HG03280 (cell line): ENCODE results near the gene MARCHF2.
"Not testable (repeated sequence)": the region's sequence is repeated elsewhere in the genome, so short reads cannot be mapped to it uniquely, and the experiment has no call there.

Experiments
- ATAC-seq: cut with Tn5 transposase; IDR thresholded peaks from one replicate; pipeline ENCODE4 v1.9.1; 2021; ENCODE audit warnings: mild to moderate bottlenecking, moderate library complexity; ENCODE audit not compliant: unreplicated experiment

The MARCHF2 gene, protein sequence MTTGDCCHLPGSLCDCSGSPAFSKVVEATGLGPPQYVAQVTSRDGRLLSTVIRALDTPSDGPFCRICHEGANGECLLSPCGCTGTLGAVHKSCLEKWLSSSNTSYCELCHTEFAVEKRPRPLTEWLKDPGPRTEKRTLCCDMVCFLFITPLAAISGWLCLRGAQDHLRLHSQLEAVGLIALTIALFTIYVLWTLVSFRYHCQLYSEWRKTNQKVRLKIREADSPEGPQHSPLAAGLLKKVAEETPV

DNA sequence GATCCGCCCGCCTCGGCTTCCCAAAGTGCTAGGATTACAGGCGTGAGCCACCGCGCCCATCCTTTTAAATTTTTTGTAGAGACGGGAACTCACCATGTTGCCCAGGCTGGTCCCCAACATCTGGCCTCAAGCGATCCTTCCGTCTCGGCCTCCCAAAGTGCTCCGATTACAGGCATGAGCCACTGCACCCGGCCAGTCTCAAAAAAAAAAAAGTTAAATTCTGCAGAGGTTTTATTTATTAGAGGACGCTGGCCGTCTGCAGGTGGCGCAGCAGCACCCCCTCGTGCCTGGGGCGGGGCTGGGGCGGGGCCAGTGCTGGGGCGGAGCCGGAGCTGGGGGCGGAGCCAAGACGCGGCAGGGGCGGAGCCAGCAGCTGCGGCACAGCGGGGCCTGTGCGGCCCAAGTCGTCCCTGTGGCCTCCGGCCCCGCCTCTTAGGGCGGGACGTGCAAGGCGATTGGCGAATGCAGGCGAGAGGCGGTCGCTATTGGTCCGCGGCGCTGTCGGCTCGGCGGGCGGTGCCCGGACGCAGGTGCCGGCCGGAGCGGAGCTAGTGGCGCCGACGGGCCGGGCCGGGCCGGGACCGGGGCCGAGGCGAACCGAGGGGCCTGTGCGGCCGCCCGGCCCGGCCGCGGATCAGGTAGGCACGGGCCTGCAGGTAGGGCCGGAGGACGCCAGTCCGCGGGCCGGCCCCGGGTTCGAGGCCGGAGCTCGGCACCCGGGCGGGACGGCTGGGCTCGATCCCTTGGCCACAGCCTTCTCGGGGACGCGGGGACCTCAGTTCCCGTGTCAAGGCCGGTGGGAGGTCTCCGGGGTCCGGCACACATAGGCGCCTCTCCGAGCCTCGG, at the start of gene MARCHF2:
Gene MARCHF2 (plus strand): TSS at position 523 of the 846 bp plus-strand sequence. CDS start 8,536 bp downstream, outside the sequence.
- ATAC-seq = peak; percentile 99

DNA sequence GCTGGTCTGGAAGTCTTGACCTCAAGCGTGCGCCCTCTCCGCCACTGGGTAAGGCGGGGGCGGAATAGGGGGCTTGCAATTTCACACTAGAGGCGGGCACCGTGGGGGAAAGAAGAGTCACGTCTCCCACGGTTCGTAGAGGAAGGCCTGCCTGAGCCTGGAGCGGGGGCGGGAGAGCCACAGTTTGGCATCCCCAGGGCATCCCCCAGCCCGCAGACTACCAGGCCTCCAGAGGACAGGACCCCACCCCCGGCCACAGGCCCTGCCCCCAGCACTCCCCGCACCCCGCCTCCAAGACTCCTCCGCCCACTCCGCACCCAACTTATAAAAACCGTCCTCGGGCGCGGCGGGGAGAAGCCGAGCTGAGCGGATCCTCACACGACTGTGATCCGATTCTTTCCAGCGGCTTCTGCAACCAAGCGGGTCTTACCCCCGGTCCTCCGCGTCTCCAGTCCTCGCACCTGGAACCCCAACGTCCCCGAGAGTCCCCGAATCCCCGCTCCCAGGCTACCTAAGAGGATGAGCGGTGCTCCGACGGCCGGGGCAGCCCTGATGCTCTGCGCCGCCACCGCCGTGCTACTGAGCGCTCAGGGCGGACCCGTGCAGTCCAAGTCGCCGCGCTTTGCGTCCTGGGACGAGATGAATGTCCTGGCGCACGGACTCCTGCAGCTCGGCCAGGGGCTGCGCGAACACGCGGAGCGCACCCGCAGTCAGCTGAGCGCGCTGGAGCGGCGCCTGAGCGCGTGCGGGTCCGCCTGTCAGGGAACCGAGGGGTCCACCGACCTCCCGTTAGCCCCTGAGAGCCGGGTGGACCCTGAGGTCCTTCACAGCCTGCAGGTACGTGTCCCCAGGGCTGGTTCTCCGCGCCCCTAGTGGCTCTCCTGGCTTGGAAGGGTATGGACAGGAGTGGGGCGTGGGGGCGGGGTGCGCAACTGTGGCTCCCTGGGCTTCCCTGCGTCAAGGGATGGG, 49.0 kb upstream of the MARCHF2 start, which contains the start of gene ANGPTL4:
Gene ANGPTL4 (plus strand): TSS at position 353 of the 969 bp plus-strand sequence. CDS start 167 bp downstream, at position 520.
- no peak for ATAC-seq

DNA sequence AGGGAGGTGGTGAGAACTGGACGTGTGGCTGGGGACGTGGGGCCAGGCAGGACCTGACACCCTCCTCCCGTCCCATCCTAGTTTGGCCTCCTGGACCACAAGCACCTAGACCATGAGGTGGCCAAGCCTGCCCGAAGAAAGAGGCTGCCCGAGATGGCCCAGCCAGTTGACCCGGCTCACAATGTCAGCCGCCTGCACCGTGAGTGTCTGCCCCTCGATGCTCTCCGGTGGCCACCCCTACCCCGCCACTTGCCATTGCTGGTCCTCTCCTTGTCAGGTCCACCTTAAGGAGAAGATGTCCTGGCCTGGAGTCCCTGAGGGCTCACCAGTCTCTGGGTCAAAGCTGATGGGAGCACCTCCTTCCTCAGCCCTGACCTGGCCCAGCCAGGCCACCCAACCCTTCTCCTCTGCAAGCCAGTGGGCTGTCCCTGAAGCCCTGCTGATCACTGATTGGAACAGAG, 47.0 kb upstream of the MARCHF2 start:
- no peak for ATAC-seq

DNA sequence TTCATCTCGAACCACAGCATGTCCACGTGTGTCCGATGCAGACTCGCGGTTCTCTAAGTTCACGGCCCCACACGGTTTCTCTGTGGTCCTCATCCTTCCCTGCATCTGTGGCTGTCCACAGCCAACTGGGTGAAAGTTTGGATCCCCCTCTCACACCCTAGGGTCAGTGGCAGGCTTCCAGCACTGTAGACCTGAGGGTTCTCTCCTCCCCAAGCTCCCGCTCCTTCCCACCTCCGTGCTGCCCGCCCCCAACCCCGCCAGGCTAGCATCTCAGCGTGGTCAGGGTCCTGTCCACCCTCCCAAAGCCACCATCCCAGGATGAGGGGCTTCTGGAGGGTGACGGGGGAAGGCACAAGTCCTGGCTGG, 46.2 kb upstream of the MARCHF2 start:
- ATAC-seq = no peak

DNA sequence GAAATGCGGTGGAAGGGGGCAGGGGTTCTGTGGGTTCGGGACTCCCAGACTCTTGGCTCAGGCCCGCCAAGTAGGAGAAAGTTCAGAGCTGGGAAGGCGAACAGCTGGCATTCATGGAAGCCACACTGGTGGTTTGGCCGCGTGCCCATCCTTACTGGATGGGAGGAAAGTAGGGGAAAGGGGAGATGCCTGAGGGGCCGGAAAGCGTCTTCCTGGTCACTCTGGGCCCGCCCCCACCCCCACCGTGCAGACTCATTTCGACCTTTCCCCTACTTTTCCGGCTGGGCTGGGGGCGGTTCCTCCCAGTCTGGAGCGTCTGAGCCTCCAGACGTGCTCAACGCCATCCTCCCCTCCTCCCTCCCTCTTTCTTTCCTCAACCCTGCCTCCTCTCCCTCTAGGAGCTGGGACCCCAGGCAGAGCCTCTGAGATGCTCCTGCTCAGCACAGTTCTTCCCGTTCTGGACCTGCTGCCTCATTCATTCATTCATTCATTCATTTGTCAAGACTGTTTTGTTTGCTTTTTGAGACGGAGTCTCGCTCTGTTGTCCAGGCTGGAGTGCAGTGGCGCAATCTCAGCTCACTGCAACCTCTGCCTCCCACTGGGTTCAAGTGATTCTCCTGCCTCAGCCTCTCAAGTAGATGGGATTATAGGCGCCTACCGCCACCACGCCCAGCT, 45.6 kb upstream of the MARCHF2 start:
- no peak for ATAC-seq

DNA sequence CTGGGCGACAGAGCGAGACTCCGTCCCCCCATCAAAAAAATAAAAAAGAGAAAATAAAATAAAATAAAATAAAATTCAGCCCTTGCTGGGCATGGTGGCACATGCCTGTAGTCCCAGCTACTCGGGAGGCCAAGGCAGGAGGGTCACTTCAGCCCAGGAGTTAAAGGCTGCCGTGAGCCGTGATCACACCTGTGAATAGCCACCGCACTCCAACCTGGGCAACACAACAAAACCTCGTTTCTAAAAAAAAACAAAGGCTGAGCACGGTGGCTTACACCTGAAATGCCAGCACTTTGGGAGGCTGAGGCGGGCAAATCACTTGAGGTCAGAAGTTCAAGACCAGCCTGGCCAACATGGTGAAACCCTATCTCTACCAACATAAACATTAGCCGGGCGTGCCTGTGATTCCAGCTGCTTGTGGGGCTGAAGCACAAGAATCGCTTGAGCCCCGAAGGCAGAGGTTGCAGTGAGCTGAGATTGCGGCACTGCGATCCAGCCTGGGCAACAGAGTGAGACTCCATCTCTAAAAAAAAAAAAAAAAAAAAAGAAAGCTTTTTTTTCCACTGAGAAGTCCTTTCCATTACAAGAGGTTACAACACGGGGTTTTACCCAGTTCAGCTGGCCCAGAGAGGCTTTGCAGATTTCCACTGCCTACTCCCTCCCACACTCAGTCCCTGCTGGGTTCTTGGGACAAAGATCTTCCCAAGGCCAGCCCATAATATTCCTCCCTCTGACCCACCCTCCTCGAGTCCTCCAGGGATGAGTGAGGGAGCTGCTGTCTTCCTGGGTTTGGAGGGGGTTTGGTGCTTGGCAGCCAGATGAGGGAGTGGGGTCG, 42.7 kb upstream of the MARCHF2 start:
- no peak for ATAC-seq

DNA sequence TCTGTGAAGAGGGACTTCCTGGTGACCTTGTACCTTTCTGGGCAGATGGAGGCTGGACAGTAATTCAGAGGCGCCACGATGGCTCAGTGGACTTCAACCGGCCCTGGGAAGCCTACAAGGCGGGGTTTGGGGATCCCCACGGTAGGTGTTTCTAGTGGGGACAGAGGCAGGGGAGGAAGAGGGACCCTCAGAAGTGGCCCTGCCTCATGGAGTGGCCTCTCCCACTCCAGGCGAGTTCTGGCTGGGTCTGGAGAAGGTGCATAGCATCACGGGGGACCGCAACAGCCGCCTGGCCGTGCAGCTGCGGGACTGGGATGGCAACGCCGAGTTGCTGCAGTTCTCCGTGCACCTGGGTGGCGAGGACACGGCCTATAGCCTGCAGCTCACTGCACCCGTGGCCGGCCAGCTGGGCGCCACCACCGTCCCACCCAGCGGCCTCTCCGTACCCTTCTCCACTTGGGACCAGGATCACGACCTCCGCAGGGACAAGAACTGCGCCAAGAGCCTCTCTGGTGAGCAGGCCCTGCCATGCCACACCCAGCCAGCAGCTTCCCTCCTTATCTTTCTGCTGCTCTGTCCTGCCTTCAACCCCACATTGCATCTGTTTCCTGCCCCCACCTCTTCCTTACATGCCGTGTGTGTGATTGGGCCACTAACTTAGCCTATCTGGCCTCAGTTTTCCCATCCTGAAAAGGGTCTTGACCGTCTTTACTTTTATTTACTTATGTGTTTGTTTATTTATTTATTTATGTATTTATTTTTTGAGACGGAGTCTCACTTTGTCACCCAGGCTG, 41.9 kb upstream of the MARCHF2 start:
- no peak for ATAC-seq

DNA sequence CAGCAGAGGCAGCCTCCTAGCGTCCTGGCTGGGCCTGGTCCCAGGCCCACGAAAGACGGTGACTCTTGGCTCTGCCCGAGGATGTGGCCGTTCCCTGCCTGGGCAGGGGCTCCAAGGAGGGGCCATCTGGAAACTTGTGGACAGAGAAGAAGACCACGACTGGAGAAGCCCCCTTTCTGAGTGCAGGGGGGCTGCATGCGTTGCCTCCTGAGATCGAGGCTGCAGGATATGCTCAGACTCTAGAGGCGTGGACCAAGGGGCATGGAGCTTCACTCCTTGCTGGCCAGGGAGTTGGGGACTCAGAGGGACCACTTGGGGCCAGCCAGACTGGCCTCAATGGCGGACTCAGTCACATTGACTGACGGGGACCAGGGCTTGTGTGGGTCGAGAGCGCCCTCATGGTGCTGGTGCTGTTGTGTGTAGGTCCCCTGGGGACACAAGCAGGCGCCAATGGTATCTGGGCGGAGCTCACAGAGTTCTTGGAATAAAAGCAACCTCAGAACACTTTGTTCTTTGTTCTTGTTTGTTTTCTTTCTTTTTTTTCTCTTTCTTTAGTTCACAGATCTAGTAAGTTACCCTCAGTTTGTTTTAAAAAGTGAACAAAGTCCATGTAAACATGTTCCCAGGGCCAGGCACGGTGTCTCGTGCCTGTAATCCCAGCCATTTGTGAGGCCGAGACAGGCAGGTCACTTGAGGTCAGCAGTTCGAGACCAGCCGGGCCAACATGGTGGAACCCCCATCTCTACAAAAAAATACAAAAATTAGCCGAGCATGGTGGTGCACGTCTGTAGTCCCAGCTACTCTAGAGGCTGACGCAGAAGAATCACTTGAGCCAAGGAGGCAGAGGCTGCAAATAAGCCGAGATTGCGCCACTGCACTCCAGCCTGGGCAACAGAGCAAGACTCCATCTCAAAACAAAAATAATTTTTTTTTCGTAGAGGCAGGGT, 39.0 kb upstream of the MARCHF2 start:
- ATAC-seq = no peak

DNA sequence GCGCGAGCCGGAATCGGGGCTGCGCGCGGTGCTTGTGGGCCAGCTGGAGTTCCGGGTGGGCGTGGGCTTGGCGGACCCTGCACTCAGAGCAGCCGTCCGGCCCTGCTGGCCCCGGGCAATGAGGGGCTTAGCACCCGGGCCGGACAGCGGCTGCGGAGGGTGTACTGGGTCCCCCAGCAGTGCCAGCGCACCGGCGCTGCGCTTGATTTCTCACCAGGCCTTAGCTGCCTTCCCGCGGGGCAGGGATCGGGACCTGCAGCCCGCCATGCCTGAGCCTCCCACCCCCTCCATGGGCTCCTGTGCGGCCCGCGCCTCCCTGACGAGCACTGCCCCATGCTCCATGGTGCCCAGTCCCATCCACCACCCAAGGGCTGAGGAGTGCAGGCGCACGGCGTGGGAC, 37.3 kb upstream of the MARCHF2 start:
- not testable (repeated sequence) for ATAC-seq

DNA sequence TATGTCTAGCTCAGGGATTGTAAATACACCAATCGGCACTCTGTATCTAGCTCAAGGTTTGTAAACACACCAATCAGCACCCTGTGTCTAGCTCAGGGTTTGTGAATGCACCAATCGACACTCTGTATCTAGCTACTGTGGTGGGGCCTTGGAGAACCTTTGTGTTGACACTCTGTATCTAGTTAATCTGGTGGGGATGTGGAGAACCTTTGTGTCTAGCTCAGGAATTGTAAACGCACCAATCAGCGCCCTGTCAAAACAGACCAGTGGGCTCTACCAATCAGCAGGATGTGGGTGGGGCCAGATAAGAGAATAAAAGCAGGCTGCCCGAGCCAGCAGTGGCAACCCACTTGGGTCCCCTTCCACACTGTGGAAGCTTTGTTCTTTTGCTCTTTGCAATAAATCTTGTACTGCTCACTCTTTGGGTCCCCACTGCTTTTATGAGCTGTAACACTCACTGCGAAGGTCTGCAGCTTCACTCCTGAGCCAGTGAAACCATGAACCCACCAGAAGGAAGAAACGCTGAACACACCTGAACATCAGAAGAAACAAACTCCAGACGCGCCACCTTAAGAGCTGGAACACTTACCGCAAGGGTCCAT, 36.6 kb upstream of the MARCHF2 start:
- not testable (repeated sequence) for ATAC-seq

DNA sequence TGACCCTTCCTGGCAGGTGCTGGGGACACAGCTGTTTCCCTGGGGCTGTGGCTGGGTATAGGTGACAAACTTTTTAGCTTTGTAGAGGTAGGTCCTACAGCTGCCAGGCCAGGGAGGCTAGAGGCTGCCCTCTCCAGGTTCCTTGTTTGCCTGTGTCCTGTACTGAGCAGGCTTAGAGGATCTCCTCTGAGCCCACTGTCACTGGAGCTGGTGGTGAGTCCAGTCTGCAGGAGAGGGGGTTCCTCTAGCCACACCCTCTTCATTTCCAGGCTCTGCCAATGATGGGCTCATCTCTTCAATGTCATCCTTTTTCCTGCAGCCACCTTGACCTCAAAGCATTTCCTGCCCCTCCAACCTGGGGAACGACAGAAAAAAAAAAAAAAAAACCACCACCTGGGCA, 35.5 kb upstream of the MARCHF2 start:
- ATAC-seq = no peak

DNA sequence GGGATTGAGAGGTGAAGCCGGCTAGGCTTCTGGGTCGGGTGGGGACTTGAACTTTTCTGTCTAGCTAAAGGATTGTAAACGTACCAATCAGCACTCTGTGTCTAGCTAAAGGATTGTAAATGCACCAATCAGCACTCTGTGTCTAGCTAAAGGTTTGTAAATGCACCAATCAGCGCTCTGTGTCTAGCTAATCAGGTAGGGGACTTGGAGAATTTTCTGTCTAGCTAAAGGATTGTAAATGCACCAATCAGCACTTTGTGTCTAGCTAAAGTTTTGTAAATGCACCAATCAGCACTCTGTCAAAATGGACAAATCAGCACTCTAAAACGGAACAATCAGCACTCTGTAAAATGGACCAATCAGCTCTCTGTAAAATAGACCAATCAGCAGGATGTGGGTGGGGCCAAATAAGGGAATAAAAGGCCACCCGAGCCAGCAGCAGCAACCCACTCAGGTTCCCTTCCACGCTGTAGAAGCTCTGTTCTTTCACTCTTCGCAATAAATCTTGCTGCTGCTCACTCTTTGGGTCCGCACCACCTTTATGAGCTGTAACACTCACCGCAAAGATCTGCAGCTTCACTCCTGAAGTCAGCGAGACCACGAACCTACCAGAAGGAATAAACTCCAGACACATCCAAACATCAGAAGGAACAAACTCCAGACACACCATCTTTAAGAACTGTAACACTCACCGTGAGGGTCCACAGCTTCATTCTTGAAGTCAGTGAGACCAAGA, 33.8 kb upstream of the MARCHF2 start:
- not testable (repeated sequence) for ATAC-seq

DNA sequence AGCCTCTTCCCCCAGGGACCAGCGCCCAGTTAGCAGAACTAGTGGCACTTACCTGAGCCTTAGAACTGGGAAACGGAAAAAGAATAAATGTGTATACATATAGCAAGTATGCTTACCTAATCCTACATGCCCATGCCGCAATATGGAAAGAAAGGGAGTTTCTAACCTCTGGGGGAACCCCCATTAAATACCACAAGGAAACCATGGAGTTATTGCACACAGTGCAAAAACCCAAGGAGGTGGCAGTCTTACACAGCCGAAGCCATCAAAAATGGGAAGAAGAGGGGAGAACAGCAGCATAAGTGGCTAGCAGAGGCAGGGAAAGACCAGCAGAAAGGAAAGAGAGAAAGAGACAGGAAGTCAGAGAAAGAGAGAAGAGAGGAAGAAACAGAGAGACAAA, 28.5 kb upstream of the MARCHF2 start:
- ATAC-seq = not testable (repeated sequence)

DNA sequence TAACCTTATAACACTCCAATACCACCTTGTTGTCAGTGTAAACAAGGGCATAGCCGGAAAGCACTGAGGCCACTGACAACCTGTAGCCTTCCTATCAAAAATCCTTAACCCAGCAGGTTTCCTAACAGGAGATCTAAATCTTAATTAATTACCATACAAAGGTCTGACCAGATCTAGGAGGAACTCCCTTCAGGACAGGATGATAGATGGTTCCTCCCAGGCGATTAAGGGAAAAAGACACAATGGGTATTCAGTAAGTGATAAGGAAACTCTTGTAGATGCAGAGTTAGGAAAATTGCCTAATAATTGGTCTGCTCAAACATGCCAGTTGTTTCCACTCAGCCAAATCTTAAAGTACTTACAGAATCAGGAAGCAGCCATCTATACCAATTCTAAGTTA, 28.0 kb upstream of the MARCHF2 start:
- not testable (repeated sequence) for ATAC-seq

DNA sequence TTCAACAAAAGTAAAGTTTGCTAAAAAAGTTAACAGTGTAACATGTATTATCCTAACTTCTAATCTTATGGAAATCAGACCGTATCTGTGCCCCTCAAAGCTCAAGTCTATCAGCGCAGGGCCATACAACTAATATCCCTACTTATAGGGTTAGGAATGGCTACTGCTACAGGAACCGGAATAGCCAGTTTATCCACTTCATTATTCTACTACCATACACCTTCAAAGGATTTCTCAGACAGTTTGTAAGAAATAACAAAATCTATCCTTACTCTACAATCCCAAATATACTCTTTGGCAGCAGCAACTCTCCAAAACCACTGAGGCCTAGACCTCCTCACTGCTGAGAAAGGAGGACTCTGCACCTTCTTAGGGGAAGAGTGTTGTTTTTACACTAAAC, 27.5 kb upstream of the MARCHF2 start:
- not testable (repeated sequence) for ATAC-seq

DNA sequence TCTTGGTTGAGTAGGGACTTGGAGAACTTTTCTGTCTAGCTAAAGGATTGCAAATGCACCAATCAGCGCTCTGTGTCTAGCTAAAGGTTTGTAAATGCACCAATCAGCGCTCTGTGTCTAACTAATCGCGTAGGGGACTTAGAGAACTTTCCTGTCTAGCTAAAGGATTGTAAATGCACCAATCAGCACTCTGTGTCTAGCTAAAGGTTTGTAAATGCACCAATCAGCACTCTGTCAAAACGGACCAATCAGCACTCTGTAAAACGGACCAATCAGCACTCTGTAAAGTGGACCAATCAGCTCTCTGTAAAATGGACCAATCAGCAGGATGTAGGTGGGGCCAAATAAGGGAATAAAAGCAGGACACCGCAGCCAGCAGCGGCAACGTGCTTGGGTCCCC, 26.7 kb upstream of the MARCHF2 start:
- not testable (repeated sequence) for ATAC-seq
